HepG2 (cell line): ENCODE data around the gene SHCBP1L. TPM values are rescaled to one million over a fixed set of nuclear protein-coding genes. Genes with fewer than 3 reads are reported as not detected.
A peak's percentile ranks its signal among the peaks of the same experiment; 100 is the strongest.

Source experiments
- ATAC-seq: fragments of 200-7000 bp; cut with Tn5 transposase; 3 replicates; pipeline ENCODE4 v1.9.1; 2020; ENCODE audit warnings: mild to moderate bottlenecking, moderate library complexity
- BruUV-seq: library from RNA; stranded (reverse); fragments of 400-500 nt; replicated peaks from 2 replicates; lab custom pipeline; 2021; lab: Mats Ljungman, UMichigan
- CTCF ChIA-PET: fragments of 300-600 bp; formaldehyde crosslinking; extraction: SDS; loops from one replicate; lab custom pipeline; 2021; ENCODE audit warnings: low total read pairs, inconsistent platforms, low intra/inter-chr PET ratio; lab: Yijun Ruan, JAX
- POLR2A ChIA-PET: fragments of 350-600 bp; sonication (Branson Sonifier 250); formaldehyde crosslinking; loops from one replicate; lab custom pipeline; 2020; ENCODE audit warnings: antibody characterized with exemption, inconsistent platforms; lab: Yijun Ruan, JAX
- DNase-seq: peaks from one replicate; pipeline ENCODE4 v3.0.0-alpha.2; 2015; ENCODE audit warnings: low spot score
- FAIRE-seq: peaks from 3 replicates; lab custom pipeline; 2011; peaks lifted over from hg19 to GRCh38; lab: Jason Lieb, UNC
- H2AFZ ChIP-seq: one replicate; pipeline ENCODE4 v1.6.1; 2011; ENCODE audit warnings: low read length, inconsistent platforms
- H3K27ac ChIP-seq: fragments of 300-600 bp; 3 replicates; pipeline ENCODE4 v1.8.0; 2011; ENCODE audit warnings: mixed run types, mild to moderate bottlenecking, mixed read lengths, low read length, inconsistent platforms; ENCODE audit not compliant: insufficient read depth; ENCODE audit errors: extremely low read length
- H3K27me3 ChIP-seq, 2 experiments: fragments of 200-600 bp in 1 of 2; 2 replicates in 1 of 2; 3 replicates in 1 of 2; pipeline versions ENCODE4 v1.6.0 to v1.8.0; 2011; ENCODE audit warnings: low read length in 2 of 2, mild to moderate bottlenecking in 2 of 2, moderate library complexity in 2 of 2, inconsistent platforms in 1 of 2; ENCODE audit not compliant: insufficient read depth in 2 of 2, control insufficient read depth in 1 of 2
- H3K36me3 ChIP-seq, 2 experiments: fragments of 200-600 bp in 1 of 2; replicated peaks in 1 of 2; 2 replicates in 1 of 2; 3 replicates in 1 of 2; pipeline versions ENCODE4 v1.5.1 to v1.8.0; 2011; ENCODE audit warnings: low read length in 2 of 2, inconsistent platforms in 1 of 2; ENCODE audit not compliant: insufficient read depth in 2 of 2, control insufficient read depth in 1 of 2
- H3K4me1 ChIP-seq: 2 replicates; pipeline ENCODE4 v1.5.1; 2012; ENCODE audit warnings: low read length, inconsistent platforms; ENCODE audit not compliant: insufficient read depth
- H3K4me2 ChIP-seq: 2 replicates; pipeline ENCODE4 v1.6.0; 2011; ENCODE audit warnings: low read depth, low read length, inconsistent platforms
- H3K4me3 ChIP-seq, 3 experiments: fragments of 200-600 bp in 1 of 3; sonication (generic), shearing (Covaris generic) in 1 of 3; replicated peaks in 1 of 3; 2 replicates each; pipeline ENCODE4 v1.5.1; 2011 to 2016; ENCODE audit warnings: low read length in 3 of 3, inconsistent platforms in 2 of 3, low read depth in 2 of 3, mild to moderate bottlenecking in 2 of 3, control low read depth in 1 of 3, mixed read lengths in 1 of 3; ENCODE audit not compliant: insufficient read depth in 1 of 3
- H3K79me2 ChIP-seq: one replicate; pipeline ENCODE4 v1.6.1; 2011; ENCODE audit warnings: low read length, inconsistent platforms; ENCODE audit not compliant: insufficient read depth
- H3K9ac ChIP-seq: 2 replicates; pipeline ENCODE4 v1.6.0; 2011; ENCODE audit warnings: mild to moderate bottlenecking, low read depth, low read length, inconsistent platforms; ENCODE audit not compliant: insufficient read depth
- H3K9me3 ChIP-seq: 2 replicates; pipeline ENCODE4 v1.5.1; 2012; ENCODE audit warnings: mild to moderate bottlenecking, low read length
- H4K20me1 ChIP-seq: 2 replicates; pipeline ENCODE4 v1.6.0; 2011; ENCODE audit warnings: inconsistent platforms, mild to moderate bottlenecking, low read length, moderate library complexity; ENCODE audit not compliant: insufficient read depth
- BRD4 ChIP-seq: sonication (generic); formaldehyde crosslinking; IDR thresholded peaks from 2 replicates; pipeline ENCODE4 v1.4.0; 2020; ENCODE audit warnings: missing genetic modification reagents
- GATA4 ChIP-seq: sonication (generic); IDR thresholded peaks from 2 replicates; pipeline ENCODE4 v1.6.1; 2016; ENCODE audit warnings: antibody characterized with exemption, low read depth, borderline replicate concordance
- MAF1 ChIP-seq: sonication (generic); formaldehyde crosslinking; IDR thresholded peaks from 2 replicates; pipeline ENCODE4 v1.5.0; 2020; ENCODE audit warnings: missing genetic modification reagents, borderline replicate concordance
- MAFF ChIP-seq: IDR thresholded peaks from 2 replicates; pipeline ENCODE4 v1.6.1; 2011; ENCODE audit warnings: low read depth, low read length, improper control_type of control experiment
- MAFK ChIP-seq, 2 experiments: IDR thresholded peaks in 1 of 2; conservative IDR thresholded peaks in 1 of 2; 2 replicates each; pipeline ENCODE4 v1.6.1; 2011; ENCODE audit warnings: improper control_type of control experiment in 2 of 2, low read length in 2 of 2
- MATR3 ChIP-seq: sonication (generic); formaldehyde crosslinking; IDR thresholded peaks from 2 replicates; pipeline ENCODE4 v1.4.0; 2020; ENCODE audit warnings: missing genetic modification reagents
- NFRKB ChIP-seq: fragments of 450-650 bp; IDR thresholded peaks from 2 replicates; pipeline ENCODE4 v1.6.1; 2017
- PRMT3 ChIP-seq: sonication (generic); formaldehyde crosslinking; IDR thresholded peaks from 2 replicates; pipeline ENCODE4 v1.8.1; 2022; ENCODE audit warnings: low read depth, mild to moderate bottlenecking, moderate library complexity, missing genetic modification reagents, borderline replicate concordance
- REXO4 ChIP-seq: sonication (generic); formaldehyde crosslinking; IDR thresholded peaks from 2 replicates; pipeline ENCODE4 v1.8.0; 2022; ENCODE audit warnings: missing genetic modification reagents, mild to moderate bottlenecking, borderline replicate concordance
- SAFB2 ChIP-seq: sonication (generic); formaldehyde crosslinking; IDR thresholded peaks from 2 replicates; pipeline ENCODE4 v1.5.1; 2020; ENCODE audit warnings: missing genetic modification reagents, low read depth, mild to moderate bottlenecking, borderline replicate concordance
- ZNF30 ChIP-seq: sonication (generic); formaldehyde crosslinking; IDR thresholded peaks from 2 replicates; pipeline ENCODE4 v1.5.0; 2020; ENCODE audit warnings: mild to moderate bottlenecking, missing genetic modification reagents
- ZNF557 ChIP-seq: sonication (generic); formaldehyde crosslinking; IDR thresholded peaks from 2 replicates; pipeline ENCODE4 v1.4.0; 2020; ENCODE audit warnings: missing genetic modification reagents
- ZNF879 ChIP-seq: sonication (generic); formaldehyde crosslinking; IDR thresholded peaks from 2 replicates; pipeline ENCODE4 v1.8.1; 2023; ENCODE audit warnings: missing genetic modification reagents
- WGBS: methylation state at CpG from one replicate; pipeline ENCODE4 v1.1.6; 2017; ENCODE audit warnings: low lambda C conversion rate; 5-methylcytosine and 5-hydroxymethylcytosine counted together
- in situ Hi-C: cut with HindIII; loops from 2 replicates; pipeline ENCODE4 v1.10.0; 2017; ENCODE audit warnings: low pct_unique_long_range_greater_than_20kb; ENCODE audit not compliant: extremely low pct_ligation_motif_present
- intact Hi-C: fragments of 100-400 bp; cut with micrococcal nuclease; formaldehyde crosslinking; loops from one replicate; pipeline ENCODE4 v1.10.0; 2022; ENCODE audit not compliant: unreplicated experiment
- polyA plus RNA-seq, 8 experiments: library from polyadenylated mRNA; depleted of rRNA in 3 of 8; stranded (reverse) in 7 of 8; unstranded in 1 of 8; fragments of >200 nt; fragmentation: Illumina TruSeq in 4 of 8; extraction: Trizol in 4 of 8; gene quantifications; 2 replicates each; pipeline versions ENCODE4 v1.2.1 to v1.2.3, GENCODE V29; 2011 to 2016; ENCODE audit warnings: low read depth in 4 of 8, missing spikeins in 1 of 8, mixed read lengths in 1 of 8; ENCODE audit not compliant: insufficient read depth in 1 of 8
- total RNA-seq, 5 experiments: library from RNA; depleted of rRNA; stranded (reverse); fragments of >200 nt; fragmentation: Illumina TruSeq; extraction: Trizol; gene quantifications; 2 replicates each; pipeline ENCODE4 v1.2.3, GENCODE V29; 2016; ENCODE audit warnings: low read depth in 1 of 5
- TF ChIP-seq, protein P1 (sequence below): sonication (generic); formaldehyde crosslinking; IDR thresholded peaks from 2 replicates; pipeline ENCODE4 v1.9.0; 2022; ENCODE audit warnings: low read depth, missing genetic modification reagents
- TF ChIP-seq, protein P2 (sequence below): sonication (generic); formaldehyde crosslinking; IDR thresholded peaks from 2 replicates; pipeline ENCODE4 v1.4.0; 2020; ENCODE audit warnings: mild to moderate bottlenecking, missing genetic modification reagents

The SHCBP1L gene
- total and polyA plus RNA-seq, 2 of the 13 experiments (the other 11 are each of a cell fraction or from before 2014, with no cell fraction given): not detected

DNA sequence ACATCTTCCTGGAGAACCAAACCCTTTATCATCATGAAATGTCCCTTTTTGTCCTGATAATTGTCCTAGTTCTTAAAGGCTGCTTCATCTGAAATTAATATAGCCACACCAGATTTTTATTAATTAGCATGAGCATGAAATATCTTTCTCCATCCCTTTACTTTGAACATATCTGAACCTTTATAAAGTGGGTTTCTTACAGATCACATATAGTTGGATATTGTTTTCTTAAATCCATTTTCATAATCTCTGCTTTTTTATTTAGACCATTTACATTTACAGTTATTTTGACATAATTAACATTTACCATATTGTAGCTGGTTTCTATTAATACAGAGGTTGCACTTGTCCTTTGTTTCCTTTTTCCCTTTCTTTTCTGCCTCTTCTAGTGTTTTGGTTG, 17.2 kb downstream of the SHCBP1L start (continued):
- TF ChIP-seq, protein P1, sequence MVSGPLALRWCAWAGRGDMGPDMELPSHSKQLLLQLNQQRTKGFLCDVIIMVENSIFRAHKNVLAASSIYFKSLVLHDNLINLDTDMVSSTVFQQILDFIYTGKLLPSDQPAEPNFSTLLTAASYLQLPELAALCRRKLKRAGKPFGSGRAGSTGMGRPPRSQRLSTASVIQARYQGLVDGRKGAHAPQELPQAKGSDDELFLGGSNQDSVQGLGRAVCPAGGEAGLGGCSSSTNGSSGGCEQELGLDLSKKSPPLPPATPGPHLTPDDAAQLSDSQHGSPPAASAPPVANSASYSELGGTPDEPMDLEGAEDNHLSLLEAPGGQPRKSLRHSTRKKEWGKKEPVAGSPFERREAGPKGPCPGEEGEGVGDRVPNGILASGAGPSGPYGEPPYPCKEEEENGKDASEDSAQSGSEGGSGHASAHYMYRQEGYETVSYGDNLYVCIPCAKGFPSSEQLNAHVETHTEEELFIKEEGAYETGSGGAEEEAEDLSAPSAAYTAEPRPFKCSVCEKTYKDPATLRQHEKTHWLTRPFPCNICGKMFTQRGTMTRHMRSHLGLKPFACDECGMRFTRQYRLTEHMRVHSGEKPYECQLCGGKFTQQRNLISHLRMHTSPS (CRISPR knock-in tag): no peak

DNA sequence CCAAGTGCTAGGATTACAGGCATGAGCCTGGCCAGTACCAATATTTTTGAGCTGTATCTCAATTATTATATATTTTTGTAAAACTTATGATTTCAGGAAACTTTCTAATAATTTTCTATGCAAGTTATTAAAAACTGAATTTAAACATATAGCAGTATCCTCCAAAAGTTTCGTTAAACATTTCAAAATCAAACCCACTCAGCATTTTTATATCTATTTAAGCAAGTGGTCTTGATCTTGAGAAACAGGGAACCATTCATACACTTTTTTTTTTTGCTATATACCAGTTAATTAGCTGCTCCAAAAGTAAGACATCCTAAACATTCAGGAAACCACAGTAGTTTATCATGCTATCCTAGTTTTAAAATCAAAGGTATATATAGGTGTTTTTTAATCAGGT, 22.0 kb downstream of the SHCBP1L start:
- TF ChIP-seq GATA4 (no peak), ZNF557 (CRISPR knock-in tag) (no peak), BRD4 (no peak), MAFK (conservative IDR thresholded peaks at IDR 0.05 in 1 of 2, IDR thresholded peaks at IDR 0.05 in 1 of 2; ENCODE audit: low read length in 2 of 2) (peak in 1 of 2 experiments; percentile 74; a peak in 3 of 4 replicates), MATR3 (CRISPR knock-in tag) (no peak), PRMT3 (CRISPR knock-in tag) (no peak), ZNF879 (CRISPR knock-in tag) (no peak), NFRKB (no peak), REXO4 (CRISPR knock-in tag) (no peak), ZNF30 (CRISPR knock-in tag) (no peak), SAFB2 (CRISPR knock-in tag) (no peak), MAFF (peak; percentile 46; the same call in 1 of the 2 replicates), MAF1 (no peak)
- TF ChIP-seq, protein P2, sequence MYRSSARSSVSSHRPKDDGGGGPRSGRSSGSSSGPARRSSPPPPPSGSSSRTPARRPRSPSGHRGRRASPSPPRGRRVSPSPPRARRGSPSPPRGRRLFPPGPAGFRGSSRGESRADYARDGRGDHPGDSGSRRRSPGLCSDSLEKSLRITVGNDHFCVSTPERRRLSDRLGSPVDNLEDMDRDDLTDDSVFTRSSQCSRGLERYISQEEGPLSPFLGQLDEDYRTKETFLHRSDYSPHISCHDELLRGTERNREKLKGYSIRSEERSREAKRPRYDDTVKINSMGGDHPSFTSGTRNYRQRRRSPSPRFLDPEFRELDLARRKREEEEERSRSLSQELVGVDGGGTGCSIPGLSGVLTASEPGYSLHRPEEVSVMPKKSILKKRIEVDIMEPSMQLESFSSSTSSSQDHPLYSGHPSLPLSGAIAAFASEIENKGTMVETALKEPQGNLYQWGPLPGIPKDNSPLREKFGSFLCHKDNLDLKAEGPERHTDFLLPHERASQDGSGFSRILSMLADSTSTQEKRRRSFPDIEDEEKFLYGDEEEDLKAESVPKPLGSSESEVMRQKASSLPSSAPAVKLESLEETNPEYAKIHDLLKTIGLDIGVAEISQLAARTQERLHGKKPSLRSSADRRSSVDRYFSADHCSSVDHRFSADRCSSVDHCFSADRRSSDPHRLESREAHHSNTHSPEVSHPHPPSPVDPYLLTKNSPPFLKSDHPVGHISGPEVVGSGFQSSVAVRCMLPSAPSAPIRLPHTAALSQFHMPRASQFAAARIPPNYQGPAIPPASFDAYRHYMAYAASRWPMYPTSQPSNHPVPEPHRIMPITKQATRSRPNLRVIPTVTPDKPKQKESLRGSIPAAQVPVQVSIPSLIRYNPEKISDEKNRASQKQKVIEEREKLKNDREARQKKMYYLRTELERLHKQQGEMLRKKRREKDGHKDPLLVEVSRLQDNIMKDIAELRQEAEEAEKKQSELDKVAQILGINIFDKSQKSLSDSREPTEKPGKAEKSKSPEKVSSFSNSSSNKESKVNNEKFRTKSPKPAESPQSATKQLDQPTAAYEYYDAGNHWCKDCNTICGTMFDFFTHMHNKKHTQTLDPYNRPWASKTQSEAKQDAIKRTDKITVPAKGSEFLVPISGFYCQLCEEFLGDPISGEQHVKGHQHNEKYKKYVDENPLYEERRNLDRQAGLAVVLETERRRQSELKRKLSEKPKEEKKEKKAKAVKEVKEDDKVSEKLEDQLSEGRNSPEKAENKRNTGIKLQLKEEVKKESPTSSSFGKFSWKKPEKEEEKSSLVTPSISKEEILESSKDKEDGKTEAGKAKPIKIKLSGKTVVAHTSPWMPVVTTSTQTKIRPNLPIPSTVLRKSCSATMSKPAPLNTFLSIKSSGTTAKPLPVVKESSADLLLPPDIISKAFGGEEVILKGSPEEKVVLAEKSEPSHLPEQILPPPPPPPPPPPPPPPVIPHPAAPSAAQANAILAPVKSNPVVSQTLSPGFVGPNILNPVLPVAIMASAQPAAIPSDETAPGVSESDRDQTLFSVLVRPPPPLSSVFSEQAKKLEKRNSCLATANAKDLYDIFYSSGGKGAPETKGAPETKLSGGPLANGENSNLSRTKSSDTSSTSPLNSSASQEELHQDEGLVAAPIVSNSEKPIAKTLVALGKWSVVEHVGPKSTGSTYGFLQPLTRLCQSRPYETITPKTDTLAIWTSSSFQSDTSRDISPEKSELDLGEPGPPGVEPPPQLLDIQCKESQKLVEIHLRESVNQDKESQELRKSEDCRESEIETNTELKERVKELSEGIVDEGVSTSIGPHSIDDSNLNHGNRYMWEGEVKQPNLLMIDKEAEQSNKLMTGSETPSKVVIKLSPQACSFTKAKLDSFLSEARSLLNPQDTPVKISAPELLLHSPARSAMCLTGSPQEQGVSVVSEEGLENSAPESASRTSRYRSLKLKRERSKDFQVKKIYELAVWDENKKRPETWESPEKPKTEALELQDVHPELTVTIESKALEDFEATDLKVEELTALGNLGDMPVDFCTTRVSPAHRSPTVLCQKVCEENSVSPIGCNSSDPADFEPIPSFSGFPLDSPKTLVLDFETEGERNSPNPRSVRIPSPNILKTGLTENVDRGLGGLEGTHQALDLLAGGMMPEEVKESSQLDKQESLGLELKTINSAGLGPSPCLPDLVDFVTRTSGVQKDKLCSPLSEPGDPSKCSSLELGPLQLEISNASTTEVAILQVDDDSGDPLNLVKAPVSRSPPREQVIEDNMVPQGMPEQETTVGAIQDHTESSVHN (CRISPR knock-in tag): no peak
- Histone ChIP-seq H3K36me3 (no peaks in the 10 kb centered on the region), H3K9ac (no peak overlapping the region), H3K4me1 (no peaks in the 10 kb centered on the region), H3K4me3 (no peak overlapping the region), H3K27ac (no peak overlapping the region), H3K27me3 (no peaks in the 10 kb centered on the region), H3K79me2 (no peaks in the 10 kb centered on the region), H2AFZ (no peak overlapping the region), H3K4me2 (no peak overlapping the region), H4K20me1 (no peaks in the 10 kb centered on the region), H3K9me3 (peaks cover 5% of the 10 kb centered on the region; the same call in 1 of the 2 replicates)
- FAIRE-seq: no peak
- WGBS: 0% methylated on average over 1 of the region's 1 CpG
- in situ Hi-C loops (no loop called here), intact Hi-C loops (no loop called here)
- CTCF ChIA-PET: no interaction called here
- POLR2A ChIA-PET: no interaction called here
- ATAC-seq: no peak
- no TSS peak for BruUV-seq
- no peak for DNase-seq
